ENCODE results near the gene RBP2.

DNA sequence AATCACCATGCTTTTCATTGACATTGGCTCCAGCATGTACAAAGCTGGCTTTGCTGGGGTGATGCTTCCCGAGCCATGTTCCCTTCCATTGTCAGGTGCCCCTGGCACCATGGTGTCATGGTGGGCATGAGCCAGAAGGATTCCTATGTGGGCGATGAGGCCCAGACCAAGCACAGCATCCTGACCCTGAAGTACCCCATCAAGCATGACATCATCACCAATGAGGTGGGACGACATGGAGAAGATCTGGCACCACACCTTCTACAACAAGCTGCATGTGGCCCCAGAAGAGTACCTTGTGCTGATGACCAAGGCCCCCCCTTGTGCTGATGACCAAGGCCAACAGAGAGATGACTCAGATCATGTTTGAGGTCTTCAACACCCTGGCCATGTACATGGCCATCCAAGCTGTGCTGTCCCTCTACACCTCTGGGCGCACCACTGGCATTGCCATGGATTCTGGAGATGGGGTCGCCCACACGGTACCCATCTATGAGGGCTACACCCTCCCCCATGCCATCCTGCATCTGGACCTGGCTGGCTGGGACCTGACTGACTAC is 17.6 kb upstream of the RBP2 start:
- TF ChIP-seq TAF1 (IDR thresholded peaks at IDR 0.05; ENCODE audit: borderline replicate concordance, low read depth, low read length) (no peak), POLR2A (IDR thresholded peaks at IDR 0.05; ENCODE audit: low read depth, low read length) (no peak), POLR2AphosphoS5 (IDR thresholded peaks at IDR 0.05; ENCODE audit: low read depth, low read length) (no peak)

All from GM12892 (cell line).